Glomerular visceral epithelial cell (primary cell): Measurements from ENCODE around the gene OPCML.

Experiments used
- DNase-seq: peaks from one replicate; pipeline ENCODE4 v3.0.0-alpha.2; 2016; ENCODE audit errors: extremely low spot score

The OPCML gene

GRCh38 chr11:133072858-133073582 is 459.3 kb downstream of the OPCML start:
- DNase-seq = no peak

GRCh38 chr11:133072378-133072777 is 459.9 kb downstream of the OPCML start:
- no peak for DNase-seq

- DNase-seq = no peak
Observed at GRCh38 chr11:133070791-133071190, 461.5 kb downstream of the OPCML start.

GRCh38 chr11:133070021-133070713 is 462.1 kb downstream of the OPCML start:
- DNase-seq = no peak

- DNase-seq = no peak
Observed at GRCh38 chr11:133065847-133066485, 466.3 kb downstream of the OPCML start.

- no peak for DNase-seq
Observed at GRCh38 chr11:133064961-133065360, 467.3 kb downstream of the OPCML start.

- DNase-seq = no peak
Observed at GRCh38 chr11:133064152-133064877, 468.0 kb downstream of the OPCML start.

- DNase-seq = no peak
Observed at GRCh38 chr11:133058501-133058900, 473.8 kb downstream of the OPCML start.

GRCh38 chr11:133053124-133053776 is 479.1 kb downstream of the OPCML start:
- DNase-seq = no peak

- no peak for DNase-seq
Observed at GRCh38 chr11:133052537-133052936, 479.8 kb downstream of the OPCML start.

- no peak for DNase-seq
Observed at GRCh38 chr11:133049244-133050019, 482.9 kb downstream of the OPCML start.

GRCh38 chr11:133048270-133048669 is 484.0 kb downstream of the OPCML start:
- no peak for DNase-seq

- no peak for DNase-seq
Observed at GRCh38 chr11:133047771-133048115, 484.6 kb downstream of the OPCML start.

GRCh38 chr11:133047036-133047770 is 485.1 kb downstream of the OPCML start:
- no peak for DNase-seq

- DNase-seq = no peak
Observed at GRCh38 chr11:133046252-133046651, 486.0 kb downstream of the OPCML start.

GRCh38 chr11:133041928-133042882 is 490.1 kb downstream of the OPCML start:
- DNase-seq = peak; percentile 2

GRCh38 chr11:133041181-133041580 is 491.1 kb downstream of the OPCML start:
- no peak for DNase-seq

GRCh38 chr11:133040289-133040900 is 491.9 kb downstream of the OPCML start:
- no peak for DNase-seq

- DNase-seq = no peak
Observed at GRCh38 chr11:133038850-133039249, 493.5 kb downstream of the OPCML start.
